ENCODE data around the gene SULT1C3. TPM values are rescaled to one million over a fixed set of nuclear protein-coding genes. Genes with fewer than 3 reads are reported as not detected.

SULT1C3 gene
- total and polyA plus RNA-seq, 2 of the 13 experiments (the other 11 are each of a cell fraction or from before 2014, with no cell fraction given): not detected

- POLR2A ChIA-PET: no interaction called here
- FAIRE-seq: no peak
- BruUV-seq (replicated peaks): no TSS peak
Observed at GRCh38 chr2:108240966-108241365, 1.2 kb downstream of the SULT1C3 start.

More at GRCh38 chr2:108240966-108241365, 1.2 kb downstream of the SULT1C3 start:
- H3K4me2 ChIP-seq (ENCODE audit: low read depth, low read length): no peak overlapping the region
- H3K27ac ChIP-seq (ENCODE audit: extremely low read length, insufficient read depth, low read length): no peak overlapping the region
- no peaks in the 10 kb centered on the region for H3K4me1 ChIP-seq (ENCODE audit: insufficient read depth, low read length)
- TF ChIP-seq TCF7 (IDR thresholded peaks at IDR 0.05; ENCODE audit: low read depth) (no peak), ZUFSP (CRISPR knock-in tag; IDR thresholded peaks at IDR 0.05; ENCODE audit: borderline replicate concordance) (no peak), ZNF446 (CRISPR knock-in tag; IDR thresholded peaks at IDR 0.05) (no peak), RFX3 (CRISPR knock-in tag; IDR thresholded peaks at IDR 0.05) (no peak), ZFP36 (IDR thresholded peaks at IDR 0.05; ENCODE audit: borderline replicate concordance, low read depth, low read length, partially characterized antibody) (no peak), ZNF709 (CRISPR knock-in tag; IDR thresholded peaks at IDR 0.05) (no peak), NFAT5 (CRISPR knock-in tag; IDR thresholded peaks at IDR 0.05) (no peak), ZNF605 (CRISPR knock-in tag; IDR thresholded peaks at IDR 0.05) (no peak), RXRA (CRISPR knock-in tag; IDR thresholded peaks at IDR 0.05) (no peak), PLRG1 (conservative IDR thresholded peaks at IDR 0.05) (no peak), MYC (CRISPR knock-in tag; IDR thresholded peaks at IDR 0.05; ENCODE audit: borderline replicate concordance) (no peak), CBX1 (IDR thresholded peaks at IDR 0.05; ENCODE audit: low read depth) (no peak), NKX3-1 (CRISPR knock-in tag; IDR thresholded peaks at IDR 0.05) (no peak), SOX13 (IDR thresholded peaks at IDR 0.05) (no peak), SOX13 (CRISPR knock-in tag; conservative IDR thresholded peaks at IDR 0.05 in 1 of 2, IDR thresholded peaks at IDR 0.05 in 1 of 2) (no peak)
- CTCF ChIA-PET (ENCODE audit: low intra/inter-chr PET ratio, low total read pairs): no interaction called here
- H3K27me3 ChIP-seq (ENCODE audit: control insufficient read depth in 1 of 2, insufficient read depth in 2 of 2, low read length in 2 of 2): no peaks in the 10 kb centered on the region
- 41% methylated on average over 5 of the region's 5 CpGs for WGBS (ENCODE audit: low lambda C conversion rate)
- H3K79me2 ChIP-seq (ENCODE audit: insufficient read depth, low read length): no peaks in the 10 kb centered on the region
- no peak overlapping the region for H3K4me3 ChIP-seq (replicated peaks in 1 of 3; ENCODE audit: insufficient read depth in 1 of 3, low read depth in 2 of 3, low read length in 3 of 3)
- DNase-seq (ENCODE audit: low spot score) (no peak), ATAC-seq (no peak)
- no peaks in the 10 kb centered on the region for H3K36me3 ChIP-seq (replicated peaks in 1 of 2; ENCODE audit: control insufficient read depth in 1 of 2, insufficient read depth in 2 of 2, low read length in 2 of 2)
- H2AFZ ChIP-seq (ENCODE audit: low read length): no peak overlapping the region
- no peaks in the 10 kb centered on the region for H4K20me1 ChIP-seq (ENCODE audit: insufficient read depth, low read length)
- peaks cover 14% of the 10 kb centered on the region for H3K9me3 ChIP-seq (ENCODE audit: low read length)
- in situ Hi-C loops (cut with HindIII; ENCODE audit: extremely low pct_ligation_motif_present, low pct_unique_long_range_greater_than_20kb) (no loop called here), intact Hi-C loops (cut with micrococcal nuclease; ENCODE audit: unreplicated experiment) (no loop called here)
- no peak overlapping the region for H3K9ac ChIP-seq (ENCODE audit: insufficient read depth, low read depth, low read length)

Measured in HepG2 (cell line).